Spleen (tissue), 11 donors: ENCODE measurements around the gene ELFN2. TPM values are rescaled to one million over a fixed set of nuclear protein-coding genes. Genes with fewer than 3 reads are reported as not detected.

Experiments
- DNase-seq: peaks from one replicate; pipeline ENCODE4 v3.0.0-alpha.2; 2020
- H3K27ac ChIP-seq, 8 donors: fragments of 200-600 bp; sonication (generic) in 7 of 8; 1 replicate in 4 of 8; 2 replicates in 4 of 8; pipeline versions ENCODE4 v1.5.0 to v1.8.0; 2016 to 2021; ENCODE audit warnings: inconsistent platforms in 4 of 8, mild to moderate bottlenecking in 4 of 8, moderate library complexity in 1 of 8
- H3K27me3 ChIP-seq, 7 donors: fragments of 200-600 bp; sonication (generic) in 6 of 7; replicated peaks in 1 of 7; 1 replicate in 4 of 7; 2 replicates in 3 of 7; pipeline versions ENCODE4 v1.5.0 to v1.8.0; 2016 to 2021; ENCODE audit warnings: inconsistent platforms in 3 of 7, mild to moderate bottlenecking in 1 of 7
- H3K36me3 ChIP-seq, 6 donors: fragments of 200-600 bp; sonication (generic) in 5 of 6; 1 replicate in 4 of 6; 2 replicates in 2 of 6; pipeline versions ENCODE4 v1.5.0 to v1.8.0; 2016 to 2021; ENCODE audit warnings: inconsistent platforms in 2 of 6
- H3K4me1 ChIP-seq, 6 donors: fragments of 200-600 bp; sonication (generic) in 5 of 6; 1 replicate in 3 of 6; 2 replicates in 3 of 6; pipeline versions ENCODE4 v1.5.0 to v1.8.0; 2016 to 2021; ENCODE audit warnings: inconsistent platforms in 3 of 6
- H3K4me3 ChIP-seq, 8 donors: fragments of 200-600 bp; sonication (generic) in 7 of 8; 1 replicate in 4 of 8; 2 replicates in 4 of 8; pipeline versions ENCODE4 v1.5.0 to v1.8.0; 2016 to 2021; ENCODE audit warnings: inconsistent platforms in 4 of 8, mild to moderate bottlenecking in 4 of 8, moderate library complexity in 2 of 8
- H3K9me3 ChIP-seq, 8 donors: fragments of 200-600 bp; sonication (generic) in 7 of 8; 1 replicate in 4 of 8; 2 replicates in 4 of 8; pipeline versions ENCODE4 v1.5.0 to v1.8.0; 2016 to 2021; ENCODE audit warnings: inconsistent platforms in 4 of 8
- CTCF ChIP-seq, 11 experiments: fragments of 200-600 bp in 7 of 11; fragments of 450-650 bp in 4 of 11; sonication (generic) in 4 of 11; IDR thresholded peaks in 8 of 11; conservative IDR thresholded peaks in 3 of 11; 1 replicate in 7 of 11; 2 replicates in 4 of 11; pipeline versions ENCODE4 v1.4.0 to v1.8.0; 2016 to 2021; ENCODE audit warnings: antibody characterized with exemption in 11 of 11, inconsistent platforms in 4 of 11, mild to moderate bottlenecking in 1 of 11
- POLR2A ChIP-seq, 3 donors: fragments of 450-650 bp; IDR thresholded peaks; one replicate each; pipeline ENCODE4 v1.5.1; 2017; ENCODE audit warnings: antibody characterized with exemption in 3 of 3, mild to moderate bottlenecking in 1 of 3
- POLR2AphosphoS5 ChIP-seq, 3 donors: sonication (generic); formaldehyde crosslinking; IDR thresholded peaks; one replicate each; pipeline ENCODE4 v1.5.1; 2017; ENCODE audit warnings: antibody characterized with exemption in 3 of 3
- WGBS, 5 donors: extraction: QIAGEN DNeasy Blood & Tissue Kit in 3 of 5; methylation state at CpG; one replicate each; pipeline versions ENCODE4 v1.1.5 to v1.1.7; 2013 to 2018; 5-methylcytosine and 5-hydroxymethylcytosine counted together
- intact Hi-C: fragments of 100-400 bp; cut with DNase I; formaldehyde crosslinking; loops from one replicate; pipeline ENCODE4 v1.15.0; 2023; ENCODE audit warnings: low total_unique reads
- polyA plus RNA-seq, 3 donors: library from polyadenylated mRNA; stranded (reverse); fragments of 200-250 nt; gene quantifications; one replicate each; pipeline ENCODE4 v1.2.1, GENCODE V29; 2013
- total RNA-seq, 7 donors: library from RNA; depleted of rRNA in 3 of 7; stranded (reverse); fragments of >200 nt in 3 of 7; fragmentation: NEBNext Ultra II Directional in 4 of 7; extraction: Animal tissue kit (Norgen Biotek cat#: 25700) in 4 of 7; gene quantifications; one replicate each; pipeline versions ENCODE4 v1.1.0 to v1.2.1, GENCODE V29; 2016 to 2021
- donor health status: healthy with polysubstance abuse.
- donor health status: DM: no; HTN: no; CAD: no; lungs with moderate emphysema.
- donor health status: DM: no; HTN: no; CAD: no.
- donor health status: Bipolar disorder and iron deficiency.
- donor health status: healthy.
- donor health status: DM: no; HTN: no; CAD: no.
- donor health status: DM: yes; HTN: yes; CAD: no.

The ELFN2 gene
- total and polyA plus RNA-seq, 10 donors, result 0.02 to 0.19 (median 0.07) TPM; not detected in 1

GRCh38 chr22:37435970-37436603 lies 8.8 kb upstream of the ELFN2 start:
- 82 to 92% (median 89%) methylated on average over 5 of the region's 5 CpGs for WGBS, 5 donors
- TF ChIP-seq POLR2AphosphoS5 (IDR thresholded peaks at IDR 0.05), result no peak
- Histone ChIP-seq H3K27me3 (peaks cover 0 to 70% (median 12%) of the 10 kb centered on the region in 7 donors), H3K27ac (no peak overlapping the region), H3K36me3 (no peaks in the 10 kb centered on the region), H3K4me1 (no peaks in the 10 kb centered on the region), H3K4me3 (no peak overlapping the region), H3K9me3 (peaks cover 0 to 13% (median 5%) of the 10 kb centered on the region in 8 donors)
- DNase-seq, result no peak
- intact Hi-C loops, result no loop called here

- Histone ChIP-seq H3K27me3 (peaks cover 0 to 76% (median 31%) of the 10 kb centered on the region in 7 donors), H3K9me3 (peaks cover 0 to 5% (median 0%) of the 10 kb centered on the region in 8 donors), H3K4me1 (peaks cover 0 to 7% (median 0%) of the 10 kb centered on the region in 6 donors), H3K4me3 (no peak overlapping the region), H3K27ac (no peak overlapping the region), H3K36me3 (no peaks in the 10 kb centered on the region)
- TF ChIP-seq POLR2A (IDR thresholded peaks at IDR 0.05) (no peak), CTCF (IDR thresholded peaks at IDR 0.05 in 8 of 11, conservative IDR thresholded peaks at IDR 0.05 in 3 of 11) (no peak), POLR2AphosphoS5 (IDR thresholded peaks at IDR 0.05) (no peak)
- WGBS, 5 donors, result 63 to 77% (median 70%) methylated on average over 9 to 11 of the region's 11 CpGs
- no peak for DNase-seq
- intact Hi-C loops, result no loop called here
Observed at GRCh38 chr22:37433786-37434185, 6.5 kb upstream of the ELFN2 start.

GRCh38 chr22:37432708-37433054 lies 5.4 kb upstream of the ELFN2 start:
- Histone ChIP-seq H3K4me1 (peaks cover 0 to 18% (median 5%) of the 10 kb centered on the region in 6 donors), H3K27me3 (peaks cover 6 to 77% (median 42%) of the 10 kb centered on the region in 7 donors), H3K4me3 (no peak overlapping the region), H3K9me3 (peaks cover 0 to 5% (median 0%) of the 10 kb centered on the region in 8 donors), H3K27ac (no peak overlapping the region), H3K36me3 (no peaks in the 10 kb centered on the region)
- no peak for DNase-seq
- intact Hi-C loops, result no loop called here
- WGBS, 5 donors, result 84 to 92% (median 90%) methylated on average over 3 of the region's 3 CpGs
- TF ChIP-seq CTCF (IDR thresholded peaks at IDR 0.05 in 8 of 11, conservative IDR thresholded peaks at IDR 0.05 in 3 of 11) (no peak), POLR2A (IDR thresholded peaks at IDR 0.05) (no peak), POLR2AphosphoS5 (IDR thresholded peaks at IDR 0.05) (no peak)

DNA sequence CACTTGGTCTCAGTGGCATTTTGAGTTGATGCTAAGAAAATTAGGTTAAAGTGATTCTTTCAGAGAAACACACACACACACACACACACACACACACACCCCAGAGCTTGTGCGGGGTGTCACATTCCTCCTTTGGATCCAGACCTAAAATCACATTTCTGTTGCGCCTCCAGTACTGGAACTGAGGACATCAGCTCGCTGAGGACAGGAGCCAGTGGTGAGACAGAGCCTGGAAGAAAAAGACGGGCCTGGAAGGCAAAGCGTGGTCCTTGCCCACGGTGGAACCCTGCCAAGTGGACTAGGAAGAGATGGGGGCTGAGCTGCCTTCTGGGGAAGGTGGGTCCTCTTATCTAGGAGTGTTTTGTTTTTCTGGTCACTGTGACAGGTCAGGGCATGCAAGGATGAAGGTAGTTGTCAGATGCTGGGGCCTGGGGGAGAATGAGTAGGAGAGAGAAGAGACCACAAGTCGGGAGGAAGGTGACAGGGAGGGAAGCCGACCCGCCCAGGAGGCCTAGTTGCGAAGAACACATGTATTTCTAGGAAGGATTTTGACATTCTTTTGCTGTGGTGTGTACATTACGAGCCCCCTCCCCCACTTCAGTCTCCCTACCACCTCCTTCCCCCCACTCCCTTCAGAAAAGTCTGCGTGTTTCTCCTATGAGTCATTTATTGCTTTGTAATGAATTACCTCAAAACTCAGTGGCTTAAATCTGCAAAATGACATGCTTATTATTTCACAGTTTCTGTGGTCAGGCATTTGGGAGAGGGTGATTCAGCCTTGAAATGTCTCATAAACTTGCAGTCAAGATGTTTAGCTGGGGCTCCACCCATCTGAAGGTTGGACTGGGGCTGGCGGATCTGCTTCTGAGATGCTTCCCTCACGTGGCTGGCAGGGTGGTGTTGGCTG lies 4.8 kb upstream of the ELFN2 start:
- Histone ChIP-seq H3K9me3 (peaks cover 0 to 5% (median 0%) of the 10 kb centered on the region in 8 donors), H3K4me1 (peaks cover 1 to 24% (median 11%) of the 10 kb centered on the region in 6 donors), H3K27me3 (peaks cover 6 to 79% (median 48%) of the 10 kb centered on the region in 7 donors), H3K27ac (no peak overlapping the region), H3K4me3 (no peak overlapping the region), H3K36me3 (no peaks in the 10 kb centered on the region)
- DNase-seq, result no peak
- TF ChIP-seq POLR2A (IDR thresholded peaks at IDR 0.05), result no peak
- TF ChIP-seq POLR2AphosphoS5 (IDR thresholded peaks at IDR 0.05), result no peak
- no peak for TF ChIP-seq CTCF (IDR thresholded peaks at IDR 0.05 in 8 of 11, conservative IDR thresholded peaks at IDR 0.05 in 3 of 11)
- 66 to 81% (median 73%) methylated on average over 14 of the region's 14 CpGs for WGBS, 5 donors
- intact Hi-C loops, result no loop called here
